Panc1 (cell line): Measurements from ENCODE around the gene KCNMB2. TPM values are rescaled to one million over a fixed set of nuclear protein-coding genes. Genes with fewer than 3 reads are reported as not detected.

ENCODE experiments used
- ATAC-seq: fragments of 200-7000 bp; cut with Tn5 transposase; 2 replicates; pipeline ENCODE4 v1.9.1; 2020; ENCODE audit warnings: mild to moderate bottlenecking, moderate library complexity
- BruUV-seq: library from RNA; stranded (reverse); fragments of 400-500 nt; replicated peaks from 2 replicates; lab custom pipeline; 2021; lab: Mats Ljungman, UMichigan
- CTCF ChIA-PET: fragments of 300-600 bp; sonication (Branson Sonifier 250); formaldehyde crosslinking; loops from one replicate; lab custom pipeline; 2022; ENCODE audit warnings: antibody characterized with exemption; lab: Charles Lee
- POLR2A ChIA-PET: fragments of 300-600 bp; sonication (Branson Sonifier 250); formaldehyde crosslinking; loops from one replicate; lab custom pipeline; 2022; ENCODE audit warnings: antibody characterized with exemption; lab: Charles Lee
- DNase-seq: peaks from one replicate; pipeline ENCODE4 v3.0.0-alpha.2; 2010; ENCODE audit warnings: low read depth, low spot score
- H3K27ac ChIP-seq: 2 replicates; pipeline ENCODE4 v1.5.1; 2011; ENCODE audit warnings: mild to moderate bottlenecking, low read length, inconsistent platforms
- H3K27me3 ChIP-seq: fragments of 200-500 bp; sonication (Bioruptor generic); 2 replicates; pipeline ENCODE4 v1.6.0; 2014; ENCODE audit warnings: low read length, inconsistent platforms; ENCODE audit not compliant: control insufficient read depth, insufficient read depth
- H3K36me3 ChIP-seq: fragments of 200-500 bp; sonication (Bioruptor generic); 2 replicates; pipeline ENCODE4 v1.5.1; 2014; ENCODE audit warnings: inconsistent platforms, mild to moderate bottlenecking, low read length, moderate library complexity; ENCODE audit not compliant: control insufficient read depth, insufficient read depth
- H3K4me1 ChIP-seq: 2 replicates; pipeline ENCODE4 v1.5.1; 2011; ENCODE audit warnings: inconsistent platforms, mild to moderate bottlenecking, low read length, moderate library complexity; ENCODE audit not compliant: control insufficient read depth, insufficient read depth
- H3K4me3 ChIP-seq, 2 experiments: 2 replicates each; pipeline ENCODE4 v1.5.1; 2011 to 2012; ENCODE audit warnings: low read depth in 2 of 2, low read length in 2 of 2, mild to moderate bottlenecking in 2 of 2, inconsistent platforms in 1 of 2, moderate library complexity in 1 of 2
- H3K9me3 ChIP-seq: fragments of 200-500 bp; sonication (Bioruptor generic); 2 replicates; pipeline ENCODE4 v1.5.1; 2014; ENCODE audit warnings: low read depth, mild to moderate bottlenecking, inconsistent platforms, low read length, moderate library complexity; ENCODE audit not compliant: control insufficient read depth, insufficient read depth
- CTCF ChIP-seq: fragments of 450-650 bp; IDR thresholded peaks from 2 replicates; pipeline ENCODE4 v1.5.1; 2017; ENCODE audit warnings: mild to moderate bottlenecking
- POLR2AphosphoS5 ChIP-seq: IDR thresholded peaks from 2 replicates; pipeline ENCODE4 v1.6.1; 2012; ENCODE audit warnings: mild to moderate bottlenecking, low read depth, low read length, moderate library complexity
- REST ChIP-seq, 2 experiments: IDR thresholded peaks; 2 replicates each; pipeline ENCODE4 v1.6.1; 2011 to 2012; ENCODE audit warnings: low read depth in 2 of 2, control low read depth in 1 of 2, low read length in 1 of 2, mild to moderate bottlenecking in 1 of 2, moderate library complexity in 1 of 2; ENCODE audit not compliant: insufficient read depth in 1 of 2
- SIN3A ChIP-seq: IDR thresholded peaks from 2 replicates; pipeline ENCODE4 v1.6.1; 2012; ENCODE audit warnings: low read depth, mild to moderate bottlenecking, low read length, moderate library complexity, borderline replicate concordance; ENCODE audit not compliant: insufficient read depth
- TCF7L2 ChIP-seq: IDR thresholded peaks from 2 replicates; pipeline ENCODE4 v1.6.1; 2011; ENCODE audit warnings: mild to moderate bottlenecking, low read depth, low read length, inconsistent platforms
- in situ Hi-C: cut with HindIII; loops from 2 replicates; pipeline ENCODE4 v1.10.0; 2016; ENCODE audit warnings: low sequenced_read_pairs, low pct_unique_long_range_greater_than_20kb
- intact Hi-C: fragments of 100-400 bp; cut with micrococcal nuclease; formaldehyde crosslinking; loops from one replicate; pipeline ENCODE4 v1.10.0; 2022; ENCODE audit not compliant: unreplicated experiment
- total RNA-seq: library from RNA; stranded (reverse); gene quantifications from one replicate; pipeline ENCODE4 v1.2.1, GENCODE V29; 2021; ENCODE audit not compliant: unreplicated experiment

KCNMB2 gene
- total RNA-seq, 1 experiment from 2014 or later: not detected

GRCh38 chr3:178676077-178676476 lies 139.8 kb downstream of the KCNMB2 start:
- Histone ChIP-seq H3K27ac (no peak overlapping the region), H3K27me3 (no peaks in the 10 kb centered on the region), H3K4me3 (no peak overlapping the region), H3K4me1 (no peaks in the 10 kb centered on the region), H3K36me3 (no peaks in the 10 kb centered on the region), H3K9me3 (no peaks in the 10 kb centered on the region)
- POLR2A ChIA-PET: no interaction called here
- CTCF ChIA-PET: no interaction called here
- BruUV-seq: no TSS peak
- in situ Hi-C loops (no loop called here), intact Hi-C loops (no loop called here)
- ATAC-seq (no peak), DNase-seq (no peak)
- TF ChIP-seq CTCF (no peak), TCF7L2 (no peak), REST (IDR thresholded peaks at IDR 0.05; ENCODE audit: insufficient read depth in 1 of 2, low read depth in 2 of 2, low read length in 1 of 2) (no peak), POLR2AphosphoS5 (no peak), SIN3A (no peak)

- H3K36me3 ChIP-seq: no peaks in the 10 kb centered on the region
- no peaks in the 10 kb centered on the region for H3K27me3 ChIP-seq
- H3K4me3 ChIP-seq: no peak overlapping the region
- intact Hi-C loops (no loop called here), in situ Hi-C loops (no loop called here)
- CTCF ChIA-PET: no interaction called here
- no TSS peak for BruUV-seq
- H3K4me1 ChIP-seq: no peaks in the 10 kb centered on the region
- H3K27ac ChIP-seq: no peak overlapping the region
- no peaks in the 10 kb centered on the region for H3K9me3 ChIP-seq
- POLR2A ChIA-PET: no interaction called here
- ATAC-seq (no peak), DNase-seq (no peak)
- no peak for TF ChIP-seq REST (IDR thresholded peaks at IDR 0.05; ENCODE audit: insufficient read depth in 1 of 2, low read depth in 2 of 2, low read length in 1 of 2)
- TF ChIP-seq TCF7L2: no peak
- no peak for TF ChIP-seq POLR2AphosphoS5
- TF ChIP-seq CTCF: no peak
- no peak for TF ChIP-seq SIN3A
Observed at GRCh38 chr3:178676942-178677790, 140.9 kb downstream of the KCNMB2 start.
